Hematopoietic multipotent progenitor cell treated with erythropoietin and hydrocortisone succinate and interleukin-3 and kit ligand, for 8 days (in vitro differentiated cells): ENCODE results near the gene TFEC.
"Not testable (repeated sequence)": the region's sequence is repeated elsewhere in the genome, so short reads cannot be mapped to it uniquely, and the experiment has no call there.

ENCODE experiments used
- DNase-seq: peaks from one replicate; pipeline ENCODE4 v3.0.0-alpha.2; 2015

The TFEC gene, protein sequence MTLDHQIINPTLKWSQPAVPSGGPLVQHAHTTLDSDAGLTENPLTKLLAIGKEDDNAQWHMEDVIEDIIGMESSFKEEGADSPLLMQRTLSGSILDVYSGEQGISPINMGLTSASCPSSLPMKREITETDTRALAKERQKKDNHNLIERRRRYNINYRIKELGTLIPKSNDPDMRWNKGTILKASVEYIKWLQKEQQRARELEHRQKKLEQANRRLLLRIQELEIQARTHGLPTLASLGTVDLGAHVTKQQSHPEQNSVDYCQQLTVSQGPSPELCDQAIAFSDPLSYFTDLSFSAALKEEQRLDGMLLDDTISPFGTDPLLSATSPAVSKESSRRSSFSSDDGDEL

DNA sequence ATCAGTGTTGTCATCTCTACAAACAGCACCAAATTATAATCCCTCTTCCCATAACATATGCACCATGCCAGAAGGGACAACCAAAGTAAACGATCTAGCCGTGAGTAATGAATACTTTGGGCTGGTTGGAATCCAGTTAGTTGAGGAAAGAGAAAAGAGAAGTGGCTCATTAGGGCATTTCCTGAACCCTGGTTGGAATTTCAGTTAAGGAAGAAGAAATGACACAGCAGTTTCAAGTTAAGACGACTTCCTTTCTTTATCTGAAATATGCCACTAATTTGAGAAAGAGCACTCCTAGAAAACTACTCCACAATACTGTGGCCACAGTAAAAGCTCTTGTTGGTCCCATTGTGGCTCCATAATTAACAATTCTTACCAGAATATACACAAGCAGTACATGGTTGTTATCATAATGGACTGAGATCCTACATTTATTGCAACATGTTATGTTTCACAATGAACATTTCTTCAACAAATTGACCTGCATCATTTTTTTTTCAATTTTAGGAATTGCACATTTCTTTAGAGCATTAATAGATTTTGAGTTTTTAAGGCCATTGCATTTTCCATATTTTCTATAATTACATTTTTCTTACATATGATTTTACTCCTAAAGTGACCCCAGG lies at the start of gene TFEC:
Gene TFEC, minus strand, starts transcription at position 113 of the 626 bp plus-strand sequence. CDS start 46,322 bp downstream, outside the sequence.
- DNase-seq = peak; percentile 13

DNA sequence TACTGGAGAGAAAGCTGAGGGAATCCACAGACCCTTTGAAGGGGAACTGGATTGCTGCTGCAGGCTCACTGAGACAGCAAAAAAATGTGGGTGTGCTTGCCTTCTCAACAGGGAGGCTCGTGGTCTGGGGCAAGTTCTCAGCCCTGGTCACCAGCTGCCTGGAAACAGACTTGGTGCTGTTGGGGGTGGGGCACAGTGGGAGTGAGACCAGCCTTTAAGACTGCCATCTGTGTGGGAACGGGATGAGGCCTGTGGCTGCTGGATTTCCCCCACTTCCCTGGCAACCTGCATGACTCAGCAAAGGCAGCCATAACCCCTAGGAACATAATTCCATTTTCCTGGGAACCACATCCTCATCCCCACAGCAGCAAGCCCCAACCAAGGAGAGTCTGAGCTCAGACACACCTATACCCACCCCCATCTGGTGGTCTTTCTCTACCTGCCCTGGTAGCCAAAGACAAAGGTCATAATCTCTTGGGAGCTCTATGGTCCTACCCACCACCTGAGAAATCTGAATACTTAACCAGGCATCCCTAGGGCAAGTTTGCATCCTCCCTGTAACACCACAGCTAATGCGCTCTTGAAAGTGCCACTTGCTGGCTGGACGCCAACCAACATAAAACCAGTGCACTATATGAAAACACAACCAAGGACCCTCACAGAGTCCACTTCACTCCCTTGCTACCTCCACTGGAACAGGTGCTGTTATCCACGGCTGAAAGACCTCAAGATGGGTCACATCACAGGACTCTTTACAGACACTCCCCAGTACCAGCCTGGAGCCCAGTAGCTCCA lies 45.0 kb upstream of the TFEC start:
- DNase-seq = no peak

GRCh38 chr7:116071629-116072028 lies 41.1 kb upstream of the TFEC start:
- no peak for DNase-seq

GRCh38 chr7:116064179-116064578 lies 33.6 kb upstream of the TFEC start:
- DNase-seq = no peak

DNA sequence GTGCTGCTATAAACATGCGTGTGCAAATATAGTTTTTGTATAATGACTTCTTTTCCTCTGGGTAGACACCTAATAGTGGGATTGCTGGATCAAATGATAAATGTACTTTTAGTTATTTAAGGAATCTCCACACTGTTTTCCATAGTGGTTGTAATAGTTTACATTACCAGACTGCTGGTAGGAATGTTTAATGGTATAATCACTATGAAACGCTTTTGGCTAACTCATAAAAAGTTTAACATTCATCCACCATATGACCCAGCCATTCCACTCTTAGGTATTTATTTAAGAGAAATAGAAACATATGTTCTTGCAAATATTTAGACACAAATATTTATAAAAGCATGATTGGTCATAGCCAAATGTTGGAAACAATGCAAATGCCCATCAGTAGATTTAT lies 32.1 kb upstream of the TFEC start:
- no peak for DNase-seq

DNA sequence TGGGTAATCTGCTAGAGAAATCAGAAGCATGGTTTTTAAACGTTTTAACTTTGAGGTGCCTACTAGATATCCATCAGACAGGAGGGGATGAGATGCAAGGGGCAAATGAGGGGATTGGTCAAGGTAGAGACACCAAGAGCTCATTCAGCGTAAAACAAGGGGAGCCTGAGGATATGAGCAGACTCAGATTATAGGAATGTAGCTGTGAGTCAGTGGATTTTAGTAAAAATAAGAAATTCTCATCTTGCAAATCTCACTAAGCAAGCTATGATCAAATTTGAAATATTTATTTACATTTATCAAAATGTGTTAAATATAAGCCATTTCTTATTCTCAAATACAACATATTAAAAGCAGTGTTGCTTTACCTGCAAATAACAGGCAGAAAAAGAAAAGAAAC lies 21.4 kb upstream of the TFEC start:
- DNase-seq = no peak

DNA sequence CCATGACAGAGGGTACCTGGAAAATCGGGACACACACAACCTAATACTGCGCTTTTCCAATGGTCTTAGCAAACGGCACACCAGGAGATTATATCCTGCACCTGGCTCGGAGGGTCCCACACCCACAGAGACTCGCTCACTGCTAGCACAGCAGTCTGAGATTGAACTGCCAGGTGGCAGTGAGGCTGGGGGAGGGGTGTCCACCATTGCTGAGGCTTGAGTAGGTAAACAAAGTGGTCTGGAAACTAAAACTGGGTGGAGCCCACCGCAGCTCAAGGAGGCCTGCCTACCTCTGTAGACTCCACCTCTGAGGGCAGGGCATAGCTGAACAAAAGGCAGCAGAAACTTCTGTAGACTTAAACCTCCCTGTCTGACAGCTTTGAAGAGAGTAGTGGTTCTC lies 16.7 kb upstream of the TFEC start:
- not testable (repeated sequence) for DNase-seq

DNA sequence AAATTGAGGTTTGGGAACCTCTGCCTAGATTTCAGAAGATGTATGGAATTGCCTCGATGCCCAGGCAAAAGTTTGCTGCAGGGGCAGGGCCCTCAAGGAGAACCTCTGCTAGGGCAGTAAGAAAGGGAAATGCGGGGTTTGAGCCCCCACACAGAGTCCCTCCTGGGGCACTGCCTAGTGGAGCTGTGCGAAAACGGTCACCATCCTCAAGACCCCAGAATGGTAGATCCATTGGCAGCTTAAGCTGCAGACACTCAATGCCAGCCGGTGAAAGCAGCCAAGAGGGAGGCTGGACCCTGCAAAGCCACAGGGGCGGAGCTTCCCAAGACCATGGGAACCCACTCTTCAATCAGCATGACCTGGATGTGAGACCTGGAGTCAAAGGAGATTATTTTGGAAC lies 15.0 kb upstream of the TFEC start:
- DNase-seq = no peak

- DNase-seq = no peak
These were observed 11.1 kb upstream of the TFEC start for GRCh38 chr7:116041615-116042014.

DNA sequence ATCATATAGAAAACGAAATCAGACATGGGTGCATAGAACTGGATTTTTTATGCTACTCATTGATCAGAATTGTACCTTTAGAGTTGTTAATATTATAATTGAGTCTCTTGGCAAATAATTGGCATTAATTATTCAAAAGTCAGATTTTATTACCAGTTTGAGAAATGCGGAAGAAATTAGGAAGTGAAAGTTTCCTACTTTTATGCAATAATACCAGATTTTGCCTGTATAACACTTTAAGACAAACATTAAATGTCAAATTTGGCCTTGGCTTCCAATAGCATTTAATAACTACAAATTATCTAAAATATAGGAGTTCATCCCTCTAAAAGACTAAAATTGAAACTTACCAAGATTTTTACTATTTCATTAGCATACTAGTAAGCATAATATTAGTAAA lies 6.8 kb upstream of the TFEC start:
- DNase-seq = no peak

DNA sequence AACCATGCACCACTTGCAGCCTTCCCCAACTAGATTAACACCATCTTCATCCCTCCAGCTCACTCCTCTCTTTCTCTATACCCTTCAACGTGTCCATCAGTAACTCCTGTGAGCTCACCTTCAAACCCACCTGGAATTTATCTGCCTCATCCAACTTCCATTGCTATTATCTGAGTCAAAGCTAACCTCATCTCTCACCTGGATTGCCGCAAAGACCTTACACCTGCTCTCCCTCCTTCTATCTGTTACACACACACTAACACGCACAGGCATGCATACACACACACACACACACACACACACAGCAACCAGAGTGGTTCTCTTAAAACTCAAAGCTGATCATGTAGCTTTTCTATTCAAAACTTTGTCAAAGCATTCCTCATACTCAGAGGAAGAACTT lies 3.8 kb upstream of the TFEC start:
- no peak for DNase-seq

DNA sequence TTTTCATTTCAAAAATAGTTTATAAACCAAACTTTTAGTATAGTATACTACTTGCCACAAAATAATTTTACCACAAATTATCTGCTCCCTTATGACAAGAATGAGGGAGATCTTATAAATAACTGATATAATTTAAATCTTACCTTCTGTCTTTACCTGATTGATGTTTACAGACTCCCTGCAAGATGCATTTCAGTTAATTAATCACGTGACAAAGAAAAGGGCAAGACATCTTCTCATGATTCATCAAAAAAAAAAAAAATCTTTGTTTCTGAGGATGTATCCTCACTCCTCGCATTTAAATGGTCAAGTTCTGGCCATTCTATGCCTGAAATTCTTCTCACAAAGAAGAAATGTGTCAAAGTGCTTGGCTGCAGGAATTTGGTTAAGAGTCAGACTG lies 2.3 kb upstream of the TFEC start:
- DNase-seq = no peak

- DNase-seq = no peak
These were observed 1.8 kb downstream of the TFEC start for GRCh38 chr7:116028787-116029186.

DNA sequence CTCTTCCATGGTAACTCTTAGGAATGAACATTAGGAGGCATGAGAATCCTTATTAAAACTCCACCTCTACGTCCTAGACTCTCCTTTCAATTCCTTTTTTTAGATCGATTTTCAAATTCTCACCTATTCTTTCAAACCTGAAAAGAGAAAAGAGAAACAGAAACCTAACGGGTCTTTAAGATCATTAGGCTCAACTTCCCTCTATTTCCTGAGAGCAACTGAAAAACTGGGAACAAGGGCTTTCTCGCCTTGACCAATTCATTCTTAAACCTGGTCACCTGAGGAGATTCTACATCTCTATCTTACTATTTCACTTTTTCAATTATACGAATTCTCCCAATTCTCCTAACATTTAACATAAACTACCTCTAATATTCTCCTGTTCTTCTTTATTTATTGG lies 2.8 kb downstream of the TFEC start:
- no peak for DNase-seq

DNA sequence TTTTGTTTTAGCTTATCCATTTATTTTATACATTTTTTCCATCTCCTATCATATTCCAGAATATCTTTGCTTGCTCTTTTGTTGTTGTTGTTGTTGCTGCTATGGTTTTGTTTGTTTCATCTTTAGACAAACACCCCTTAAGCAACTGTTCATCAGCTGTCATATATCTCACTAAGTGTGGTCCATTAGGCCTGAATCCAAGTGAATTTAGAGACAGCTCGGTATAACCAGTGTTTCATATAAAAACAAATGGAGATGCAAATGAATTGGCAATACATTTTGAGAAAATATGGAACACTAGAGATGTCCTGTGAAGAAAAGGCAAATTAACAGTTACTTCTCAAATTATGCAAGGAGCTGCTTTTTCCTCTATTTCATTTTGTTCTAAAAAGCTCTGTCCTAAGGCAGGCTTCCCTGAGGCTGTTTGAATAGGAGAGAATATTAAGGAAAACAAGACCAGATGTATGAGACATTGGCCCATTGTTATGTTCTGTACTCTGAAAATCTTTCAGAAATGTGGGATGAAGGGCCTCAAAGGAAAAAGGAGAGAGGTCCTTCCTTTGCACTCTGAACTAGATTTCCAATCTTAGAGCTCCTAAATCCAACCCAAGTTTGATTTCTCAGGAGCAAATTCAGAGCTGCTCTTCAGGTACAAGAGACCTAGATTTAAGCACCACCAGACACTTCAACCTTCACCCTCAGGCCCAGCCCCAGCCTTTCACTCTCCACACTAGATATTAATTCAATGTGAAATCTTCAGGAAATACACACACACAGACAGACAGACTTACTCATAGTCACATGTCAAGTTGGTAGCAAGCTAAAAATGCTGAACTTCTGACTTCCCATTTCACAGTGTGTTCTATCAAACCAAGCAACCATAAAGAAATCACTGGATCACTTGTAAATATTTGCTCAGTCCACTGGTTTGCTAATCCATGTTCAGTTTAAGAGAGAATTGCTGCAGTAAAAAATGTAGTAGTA lies 5.4 kb downstream of the TFEC start:
- no peak for DNase-seq

GRCh38 chr7:116021237-116021636 lies 9.3 kb downstream of the TFEC start:
- no peak for DNase-seq

DNA sequence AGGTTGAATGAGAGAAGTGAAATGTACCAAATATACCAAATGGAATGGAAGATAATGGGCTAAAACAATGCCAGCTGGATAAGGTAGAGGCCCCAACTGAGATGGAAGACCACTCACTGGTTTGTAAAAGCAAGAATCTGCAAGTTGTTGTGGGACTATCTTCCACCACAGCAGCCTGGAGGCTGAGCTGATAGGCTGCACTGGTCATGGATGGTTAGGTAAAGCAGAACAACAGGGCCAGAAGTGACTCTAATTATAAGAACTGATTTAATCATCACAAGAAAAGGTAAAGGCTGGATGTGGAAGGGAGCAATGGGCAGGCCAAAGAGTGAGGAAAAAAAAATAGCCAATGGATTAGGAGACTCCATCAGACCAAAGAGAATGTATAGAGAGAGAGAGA lies 11.8 kb downstream of the TFEC start:
- no peak for DNase-seq

DNA sequence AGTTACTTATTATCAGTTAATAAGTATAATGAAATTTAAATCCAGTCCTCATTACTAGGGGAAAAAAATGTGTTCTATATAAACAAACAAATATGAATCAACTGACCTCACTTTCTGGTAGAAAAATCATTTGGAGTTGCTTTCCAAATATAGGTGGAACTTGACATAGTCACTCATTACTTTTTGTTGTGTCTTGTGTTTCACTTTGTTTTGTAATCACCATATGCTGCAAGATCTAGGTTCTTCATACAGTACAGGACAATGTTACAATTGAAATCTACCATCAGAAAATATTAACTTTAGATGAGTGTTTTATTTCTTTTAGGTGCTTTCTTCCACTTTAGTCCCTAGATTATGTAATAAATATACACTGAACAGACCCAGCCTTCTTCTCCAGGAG lies 16.9 kb downstream of the TFEC start:
- DNase-seq = no peak

DNA sequence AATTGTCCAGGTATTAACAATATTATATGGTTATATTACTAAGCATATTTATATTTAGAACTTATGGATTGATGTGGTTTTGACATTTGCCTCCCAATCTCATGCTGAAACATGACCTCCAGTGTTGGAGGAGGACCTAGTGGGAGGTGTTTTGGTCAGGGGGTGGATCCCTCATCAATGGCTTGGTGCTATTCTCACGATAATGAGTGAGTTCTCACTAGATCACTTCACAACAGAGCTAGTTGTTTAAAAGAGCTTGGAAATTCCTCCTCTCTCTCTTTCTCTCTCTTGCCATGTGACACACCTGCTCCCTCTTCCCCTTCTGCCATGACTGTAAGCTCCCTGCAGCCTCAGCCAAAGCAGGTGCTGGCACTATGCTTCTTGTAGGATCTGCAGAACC lies 19.0 kb downstream of the TFEC start:
- no peak for DNase-seq

DNA sequence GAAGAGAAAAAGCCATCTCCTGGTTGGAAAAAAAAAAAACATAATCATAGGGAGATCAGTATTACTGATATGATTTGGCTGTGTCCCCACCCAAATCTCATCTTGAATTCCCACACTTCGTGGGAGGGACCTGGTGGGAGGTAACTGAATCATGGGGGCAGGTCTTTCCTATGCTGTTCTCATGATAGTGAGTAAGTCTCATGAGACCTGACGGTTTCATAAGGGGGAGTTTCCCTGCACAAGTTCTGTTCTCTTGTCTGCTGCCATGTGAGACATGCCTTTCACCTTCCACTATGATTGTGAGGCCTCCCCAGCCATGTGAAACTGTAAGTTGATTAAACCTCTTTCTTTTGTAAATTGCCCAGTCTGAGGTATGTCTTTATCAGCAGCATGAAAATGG lies 25.8 kb downstream of the TFEC start:
- DNase-seq = not testable (repeated sequence)

- DNase-seq = no peak
These were observed 33.3 kb downstream of the TFEC start for GRCh38 chr7:115997221-115997620.

DNA sequence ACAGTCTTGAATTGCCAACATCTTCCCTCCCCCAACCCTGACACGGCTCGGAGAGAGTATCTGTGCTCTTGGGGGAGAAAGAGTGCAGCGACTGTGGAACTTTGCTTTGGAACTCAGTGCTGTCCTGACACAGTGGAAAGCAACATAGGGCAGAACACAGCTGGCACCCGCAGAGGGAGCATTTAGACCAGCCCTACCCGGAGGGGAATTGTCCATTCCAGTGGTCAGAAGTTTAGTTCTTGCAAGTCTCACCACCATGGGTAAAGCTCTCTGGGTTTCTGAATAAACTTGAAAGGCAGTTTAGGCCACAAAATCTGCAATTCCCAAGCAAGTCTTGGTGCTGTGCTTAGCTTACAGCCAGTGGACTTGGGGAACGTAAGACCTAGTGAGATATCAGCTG lies 34.9 kb downstream of the TFEC start:
- DNase-seq = no peak

DNA sequence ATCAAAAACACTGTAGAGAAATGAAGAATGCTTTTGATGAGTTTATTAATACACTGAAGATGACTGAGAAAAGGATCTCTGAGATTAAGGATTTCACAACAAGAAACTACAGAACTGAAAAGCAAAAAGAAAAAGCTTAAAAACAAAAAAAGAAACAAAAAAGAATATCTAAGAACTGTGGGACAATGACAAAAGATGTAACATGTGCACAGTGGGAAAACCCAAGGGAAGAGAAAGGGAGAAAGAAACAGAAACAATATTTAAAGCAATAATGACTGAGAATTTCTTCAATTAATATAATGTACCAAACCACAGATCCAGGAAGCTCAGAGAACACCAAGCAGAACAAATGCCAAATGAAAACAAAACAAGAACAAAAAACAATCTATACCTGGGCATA lies 42.2 kb downstream of the TFEC start:
- no peak for DNase-seq
